GM21825 (cell line): ENCODE measurements around the gene SLC47A1.

Experiments
- ATAC-seq: cut with Tn5 transposase; IDR thresholded peaks from one replicate; pipeline ENCODE4 v1.9.1; 2021; ENCODE audit warnings: mild to moderate bottlenecking, moderate library complexity; ENCODE audit not compliant: unreplicated experiment

The SLC47A1 gene

DNA sequence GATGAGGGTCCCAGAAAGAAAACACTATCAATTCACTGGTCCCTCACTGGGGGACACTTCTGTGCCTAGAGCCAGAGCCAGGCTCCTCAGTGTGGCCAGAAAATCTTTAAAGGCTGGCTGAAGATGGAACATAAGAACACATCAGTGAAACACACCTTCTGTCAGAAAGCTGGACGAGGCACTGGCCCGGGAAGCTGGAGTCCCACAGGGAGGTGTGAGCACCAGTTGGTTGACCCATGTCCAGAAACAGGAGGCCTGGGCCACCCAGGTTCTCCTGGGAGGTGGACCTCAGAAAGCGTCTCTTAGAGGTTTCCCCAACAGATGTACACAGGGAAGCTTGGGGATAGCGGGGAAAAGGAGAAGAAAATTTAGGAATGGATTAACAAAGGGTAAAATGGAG, 58.7 kb downstream of the SLC47A1 start:
- ATAC-seq, result no peak

DNA sequence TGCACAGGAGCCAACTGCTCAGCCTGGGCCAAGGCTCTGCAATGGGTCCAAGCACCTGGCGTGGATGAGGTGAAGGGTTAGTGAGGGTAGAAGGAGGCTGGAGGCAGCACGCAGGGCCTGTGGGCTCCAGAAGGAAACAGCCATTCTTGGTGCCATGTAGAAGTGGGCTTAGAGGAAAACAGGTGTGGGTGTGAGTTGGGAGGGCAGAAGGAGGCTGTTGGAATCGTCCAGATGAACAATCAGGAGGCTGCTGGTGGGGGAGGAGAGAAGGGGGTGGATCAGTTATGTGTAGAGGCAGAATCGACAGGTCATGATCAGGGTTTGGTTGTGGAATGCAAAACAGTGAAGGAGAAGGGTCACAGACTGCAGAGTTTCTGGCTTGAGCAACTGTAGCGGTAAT, 63.2 kb downstream of the SLC47A1 start:
- no peak for ATAC-seq

DNA sequence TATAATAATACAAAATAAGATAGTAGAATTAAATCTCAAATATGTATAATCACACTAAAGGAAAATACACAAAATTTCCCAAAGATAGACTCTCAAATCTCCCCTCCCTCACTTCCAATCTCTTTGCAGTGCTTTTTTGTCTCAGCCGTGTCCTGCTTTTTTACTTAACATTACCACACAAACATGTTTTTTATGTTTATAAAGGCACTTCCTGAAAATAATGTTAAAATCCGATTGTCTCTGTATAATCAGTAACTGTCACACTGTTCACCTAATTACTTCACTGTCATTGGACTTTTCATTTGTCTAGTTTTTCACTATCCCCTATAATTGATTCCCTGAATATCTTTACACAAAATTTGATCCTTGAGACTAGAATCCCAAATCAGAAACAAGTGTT, 76.7 kb downstream of the SLC47A1 start:
- ATAC-seq, result no peak

DNA sequence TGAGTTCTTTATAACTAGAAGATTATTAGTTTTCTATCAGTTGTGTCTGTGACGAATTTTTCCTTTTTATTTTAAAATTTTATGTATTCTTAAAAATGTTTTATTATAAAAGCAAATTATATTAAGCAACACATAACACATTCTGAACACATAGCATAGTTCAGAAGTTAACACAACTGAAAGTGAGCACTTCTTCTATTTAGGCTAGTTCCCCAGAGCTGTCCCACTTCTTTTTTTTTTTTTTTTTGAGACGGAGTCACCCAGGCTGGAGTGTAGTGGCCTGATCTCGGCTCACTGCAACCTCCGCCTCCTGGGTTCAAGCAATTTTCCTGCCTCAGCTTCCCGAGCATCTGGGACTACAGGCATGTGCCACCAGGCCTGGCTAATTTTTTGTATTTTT, 77.2 kb downstream of the SLC47A1 start:
- ATAC-seq, result no peak

DNA sequence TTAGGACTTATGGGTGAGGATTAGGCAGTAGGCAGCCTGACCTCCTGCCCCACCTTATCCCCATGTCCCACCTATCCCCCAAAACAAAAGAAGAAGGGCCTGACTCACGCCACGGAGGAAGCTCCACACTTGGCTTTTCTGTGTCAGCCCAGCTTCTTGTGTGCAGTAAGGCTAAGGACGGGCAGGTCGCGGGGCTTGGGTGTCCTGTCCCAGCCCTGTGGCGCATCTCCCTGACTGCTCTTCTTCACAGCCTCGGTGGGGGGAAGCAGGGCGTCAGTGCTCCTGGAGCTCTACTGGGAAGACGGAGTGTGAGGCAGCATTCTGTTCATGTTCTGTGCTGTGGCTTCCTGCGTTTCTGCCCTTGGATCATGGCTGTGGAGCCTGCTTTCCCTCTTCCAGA, 80.3 kb downstream of the SLC47A1 start:
- no peak for ATAC-seq

DNA sequence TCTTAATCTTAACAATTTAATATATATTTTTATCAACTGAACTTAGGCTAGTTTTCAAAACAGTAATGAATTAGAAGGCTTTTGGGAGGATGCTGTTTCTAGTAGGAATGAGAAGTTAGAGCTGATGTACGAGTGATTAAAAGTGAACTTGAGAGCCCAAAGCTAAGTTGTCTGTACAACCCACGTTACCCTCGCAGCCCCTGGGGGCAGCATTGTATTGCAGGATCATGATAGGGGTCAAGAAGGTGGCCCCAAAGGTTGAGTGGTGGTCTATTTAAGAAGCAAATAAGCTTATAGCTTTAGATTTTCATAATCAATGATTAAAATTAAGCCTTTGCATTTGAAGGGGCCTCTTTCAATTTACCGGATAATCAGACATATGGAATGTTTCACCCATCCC, 81.2 kb downstream of the SLC47A1 start:
- no peak for ATAC-seq

DNA sequence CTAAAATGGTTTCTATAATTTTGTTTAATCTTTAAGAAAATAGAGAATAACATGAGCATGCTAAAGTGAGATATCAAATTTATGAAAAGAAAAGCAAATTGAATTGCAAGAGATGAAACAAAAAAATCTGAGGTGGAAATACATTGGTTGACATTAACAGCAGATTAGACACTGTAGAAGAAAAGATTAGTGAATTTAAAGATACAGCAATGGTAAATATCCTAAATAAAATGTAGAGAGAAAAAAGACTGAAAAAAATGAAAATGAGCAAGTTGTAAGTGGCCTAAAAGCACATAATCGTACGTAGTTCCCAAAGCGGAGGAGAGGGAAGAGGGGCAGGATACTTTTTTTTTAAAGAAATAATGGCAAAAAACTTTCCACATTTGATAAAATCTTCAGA, 84.4 kb downstream of the SLC47A1 start:
- no peak for ATAC-seq

DNA sequence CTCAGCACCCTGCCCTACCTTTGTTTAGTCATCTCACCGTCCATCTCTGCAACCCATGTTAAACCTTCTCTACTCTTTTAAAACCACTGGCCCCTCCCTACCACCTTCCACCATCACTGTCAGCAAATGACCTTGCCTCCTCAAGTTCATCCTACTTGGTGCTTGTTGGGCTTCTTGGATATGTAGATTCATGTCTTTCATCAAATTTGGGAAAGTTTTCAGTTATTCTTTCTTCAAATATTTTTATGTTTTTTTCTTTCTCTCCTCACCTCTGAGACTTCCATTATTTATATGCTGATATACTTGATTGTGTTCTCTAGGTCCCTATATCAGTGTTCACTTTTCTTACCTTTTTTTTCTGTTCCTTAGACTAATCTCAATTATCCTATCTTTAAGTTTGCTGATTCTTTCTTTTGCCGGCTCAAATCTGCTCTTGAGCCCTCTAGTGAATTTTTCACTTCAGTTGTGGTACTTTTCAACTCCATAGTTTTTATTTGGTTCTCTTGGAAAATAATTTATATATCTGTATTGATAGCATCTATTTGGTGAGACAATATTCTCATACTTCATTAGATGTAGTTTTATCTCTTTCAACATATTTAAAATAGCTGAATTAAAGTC, 86.2 kb downstream of the SLC47A1 start:
- no peak for ATAC-seq

- ATAC-seq, result no peak
These were observed 88.0 kb downstream of the SLC47A1 start for GRCh38 chr17:19621697-19622096.

- no peak for ATAC-seq
These were observed 92.4 kb downstream of the SLC47A1 start for GRCh38 chr17:19626079-19626478.
